Stimulated activated naive B cell treated with anti-CD40 and anti-IgM and Interleukin-4, amounts not matched to agents 10 μg/mL and 1 μg/mL and 100 μg/mL, for 72 hours (primary cell): ENCODE results near the gene FOXL3.
A peak's percentile ranks its signal among the peaks of the same experiment; 100 is the strongest.
"Not testable (repeated sequence)": the region's sequence is repeated elsewhere in the genome, so short reads cannot be mapped to it uniquely, and the experiment has no call there.

Source experiments
- ATAC-seq, 2 donors: fragments of 150-1000 bp; cut with Tn5 transposase; replicated peaks; 2 replicates each; pipeline ENCODE4 v1.10.0; 2021; ENCODE audit warnings: moderate library complexity in 1 of 2
- DNase-seq: peaks from one replicate; pipeline ENCODE4 v3.0.0; 2021
- H3K27ac Mint-ChIP-seq: one replicate; pipeline ENCODE4 v1.8.0; 2022; ENCODE audit warnings: mild to moderate bottlenecking, mixed read lengths
- H3K27me3 Mint-ChIP-seq, 2 donors: one replicate each; pipeline ENCODE4 v1.8.0; 2022; ENCODE audit warnings: mixed read lengths in 2 of 2
- H3K36me3 Mint-ChIP-seq, 2 donors: one replicate each; pipeline ENCODE4 v1.8.0; 2022; ENCODE audit warnings: mixed read lengths in 2 of 2, mild to moderate bottlenecking in 1 of 2
- H3K4me1 Mint-ChIP-seq, 2 donors: one replicate each; pipeline ENCODE4 v1.8.0; 2022; ENCODE audit warnings: mixed read lengths in 2 of 2, mild to moderate bottlenecking in 1 of 2
- H3K4me3 Mint-ChIP-seq, 2 donors: one replicate each; pipeline ENCODE4 v1.8.0; 2022; ENCODE audit warnings: mild to moderate bottlenecking in 2 of 2, mixed read lengths in 2 of 2, moderate library complexity in 1 of 2
- H3K9me3 Mint-ChIP-seq, 2 donors: one replicate each; pipeline ENCODE4 v1.8.0; 2022; ENCODE audit warnings: mixed read lengths in 2 of 2, mild to moderate bottlenecking in 1 of 2

Gene FOXL3

DNA sequence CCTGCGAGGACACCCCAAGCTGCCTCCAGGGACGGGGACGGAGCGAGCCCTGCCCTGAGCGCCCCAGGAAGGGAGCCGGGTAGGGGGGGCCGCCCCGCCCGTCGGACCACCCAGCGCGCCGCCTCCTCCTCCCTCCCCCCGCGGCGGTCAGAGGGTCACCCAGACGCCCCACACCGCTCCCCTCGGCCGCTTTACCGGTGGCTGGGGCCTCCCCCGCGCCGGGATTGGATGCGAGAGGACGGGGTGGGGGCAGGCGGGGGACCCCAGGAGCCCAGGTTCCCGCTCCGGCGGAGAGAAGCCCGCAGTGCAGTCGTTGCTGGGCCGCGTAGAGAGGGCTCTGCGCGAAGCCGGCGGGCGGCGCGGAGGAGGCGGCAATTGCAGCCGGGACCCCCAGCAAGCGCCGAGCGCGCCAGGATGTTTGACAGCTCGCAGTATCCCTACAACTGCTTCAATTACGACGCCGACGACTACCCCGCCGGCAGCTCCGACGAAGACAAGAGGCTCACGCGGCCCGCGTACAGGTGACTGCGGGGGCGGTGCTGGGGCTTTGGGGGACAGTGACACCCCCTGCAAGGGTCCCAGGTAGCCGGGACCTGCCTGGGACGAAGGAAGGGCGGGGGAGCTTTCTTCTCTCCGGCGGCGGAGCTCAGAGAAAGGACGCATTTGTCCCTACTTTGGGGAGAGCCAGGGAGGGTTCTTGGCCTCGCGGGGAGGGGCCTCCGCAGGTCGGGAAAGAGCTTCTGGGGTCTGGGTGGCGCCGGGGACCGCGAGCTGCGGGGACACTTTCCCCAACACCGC is at the start of gene FOXL3:
FOXL3 (plus strand) TSS at position 415 of the 798 bp plus-strand sequence; CDS start at position 415, 0 bp downstream.
- H3K36me3 Mint-ChIP-seq, result no peaks in the 10 kb centered on the region
- H3K4me3 Mint-ChIP-seq, result no peak within 1 kb of the TSS
- no peak for DNase-seq
- H3K9me3 Mint-ChIP-seq, result no peaks in the 10 kb centered on the region
- no peaks in the 10 kb centered on the region for H3K4me1 Mint-ChIP-seq
- no peak for ATAC-seq
- H3K27me3 Mint-ChIP-seq, result peaks cover 50 to 64% of the 10 kb centered on the region in 2 donors
- H3K27ac Mint-ChIP-seq, result no peak within 1 kb of the TSS

DNA sequence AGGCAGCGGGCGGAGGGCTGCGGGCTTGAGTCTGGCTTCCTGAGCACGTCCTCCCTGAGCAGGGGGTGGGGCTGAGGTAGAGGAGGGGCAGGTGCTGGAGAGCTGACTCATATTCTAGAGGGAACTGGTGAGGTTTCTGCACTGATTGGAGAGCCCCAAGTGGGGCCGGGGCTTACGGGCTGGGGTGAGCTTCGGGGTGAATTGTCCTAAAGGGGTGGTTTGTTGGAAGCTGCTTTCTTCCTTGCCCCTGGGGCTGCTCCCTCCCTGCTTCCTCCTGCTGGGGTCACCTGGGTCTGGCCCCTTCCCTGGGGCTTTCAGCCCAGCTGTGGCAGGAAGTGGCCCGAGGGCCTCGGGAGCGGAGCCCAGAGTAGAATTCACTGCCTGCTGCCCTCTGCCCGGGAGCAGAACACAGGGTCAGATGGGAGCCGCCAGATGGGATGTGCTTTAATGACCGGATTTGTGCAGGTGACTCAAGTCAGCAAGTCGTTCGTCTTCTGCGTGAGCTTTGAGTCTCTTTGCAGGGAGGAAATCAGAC is 49.0 kb upstream of the FOXL3 start:
- no peak for DNase-seq
- Mint-ChIP-seq H3K27ac (no peak overlapping the region), H3K9me3 (no peaks in the 10 kb centered on the region)

GRCh38 chr7:241513-241912 is 48.5 kb upstream of the FOXL3 start:
- H3K4me1 Mint-ChIP-seq, result no peaks in the 10 kb centered on the region
- H3K27ac Mint-ChIP-seq, result no peak overlapping the region
- no peaks in the 10 kb centered on the region for H3K36me3 Mint-ChIP-seq
- H3K4me3 Mint-ChIP-seq, result no peak overlapping the region
- no peaks in the 10 kb centered on the region for H3K9me3 Mint-ChIP-seq
- peaks cover 0 to 2% of the 10 kb centered on the region in 2 donors for H3K27me3 Mint-ChIP-seq
- DNase-seq (no peak), ATAC-seq (no peak)

More for the DNA sequence above, 49.0 kb upstream of the FOXL3 start:
- no peaks in the 10 kb centered on the region for H3K4me1 Mint-ChIP-seq
- no peaks in the 10 kb centered on the region for H3K36me3 Mint-ChIP-seq
- ATAC-seq, result peak; percentile 54 to 56
- H3K4me3 Mint-ChIP-seq, result no peak overlapping the region
- H3K27me3 Mint-ChIP-seq, result no peaks in the 10 kb centered on the region

GRCh38 chr7:242826-243579 is 47.0 kb upstream of the FOXL3 start:
- H3K27ac Mint-ChIP-seq, ATAC-seq, H3K27me3 Mint-ChIP-seq, H3K4me3 Mint-ChIP-seq, H3K36me3 Mint-ChIP-seq, H3K4me1 Mint-ChIP-seq, H3K9me3 Mint-ChIP-seq, DNase-seq: not testable (repeated sequence)

DNA sequence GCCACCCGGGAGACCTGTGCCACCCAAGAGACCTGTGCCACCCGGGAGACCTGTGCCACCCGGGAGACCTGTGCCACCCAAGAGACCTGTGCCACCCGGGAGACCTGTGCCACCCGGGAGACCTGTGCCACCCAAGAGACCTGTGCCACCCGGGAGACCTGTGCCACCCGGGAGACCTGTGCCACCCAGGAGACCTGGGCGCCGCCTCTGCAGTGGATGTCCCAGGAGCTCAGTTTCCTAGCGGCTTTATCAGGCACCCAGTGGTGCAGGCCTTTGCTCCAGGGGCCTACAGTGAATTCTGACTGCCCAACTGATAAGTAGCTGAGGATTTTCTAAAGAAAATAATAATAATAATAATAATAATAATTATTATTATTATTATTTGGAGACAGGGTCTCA is 46.4 kb upstream of the FOXL3 start:
- not testable (repeated sequence) for DNase-seq, H3K27me3 Mint-ChIP-seq, H3K4me3 Mint-ChIP-seq, H3K4me1 Mint-ChIP-seq, H3K9me3 Mint-ChIP-seq, H3K27ac Mint-ChIP-seq, ATAC-seq, H3K36me3 Mint-ChIP-seq

GRCh38 chr7:244974-245373 is 45.0 kb upstream of the FOXL3 start:
- Mint-ChIP-seq H3K27ac (no peak overlapping the region), H3K9me3 (no peaks in the 10 kb centered on the region), H3K4me3 (no peak overlapping the region), H3K27me3 (peaks cover 0 to 3% of the 10 kb centered on the region in 2 donors), H3K36me3 (no peaks in the 10 kb centered on the region), H3K4me1 (no peaks in the 10 kb centered on the region)
- ATAC-seq, result no peak
- DNase-seq, result no peak

- DNase-seq (no peak), ATAC-seq (no peak)
- Mint-ChIP-seq H3K4me1 (no peaks in the 10 kb centered on the region), H3K27me3 (peaks cover 0 to 3% of the 10 kb centered on the region in 2 donors), H3K36me3 (no peaks in the 10 kb centered on the region), H3K27ac (no peak overlapping the region), H3K9me3 (no peaks in the 10 kb centered on the region), H3K4me3 (no peak overlapping the region)
These were observed 44.2 kb upstream of the FOXL3 start for GRCh38 chr7:245574-246295.

DNA sequence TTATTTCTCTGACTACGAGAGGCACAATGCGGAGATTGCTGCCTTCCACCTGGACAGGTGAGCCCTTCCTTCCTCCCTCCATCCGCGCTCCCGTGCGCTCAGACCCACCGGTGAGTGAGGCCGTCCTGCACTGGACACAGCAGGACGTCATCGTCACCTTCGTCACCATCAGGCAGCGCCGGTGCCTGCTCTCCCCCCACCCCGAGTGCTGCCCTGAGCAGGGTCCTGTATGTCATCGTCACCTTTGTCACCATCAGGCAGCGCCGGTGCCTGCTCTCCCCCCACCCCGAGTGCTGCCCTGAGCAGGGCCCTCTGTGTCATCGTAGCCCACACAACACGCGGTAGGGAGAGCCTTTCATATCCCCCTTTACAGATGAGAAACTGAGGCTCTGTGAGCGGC is 43.5 kb upstream of the FOXL3 start:
- H3K27me3 Mint-ChIP-seq, result peaks cover 0 to 3% of the 10 kb centered on the region in 2 donors
- DNase-seq, result no peak
- H3K9me3 Mint-ChIP-seq, result no peaks in the 10 kb centered on the region
- ATAC-seq, result no peak
- H3K4me3 Mint-ChIP-seq, result no peak overlapping the region
- H3K36me3 Mint-ChIP-seq, result no peaks in the 10 kb centered on the region
- H3K4me1 Mint-ChIP-seq, result no peaks in the 10 kb centered on the region
- H3K27ac Mint-ChIP-seq, result no peak overlapping the region

DNA sequence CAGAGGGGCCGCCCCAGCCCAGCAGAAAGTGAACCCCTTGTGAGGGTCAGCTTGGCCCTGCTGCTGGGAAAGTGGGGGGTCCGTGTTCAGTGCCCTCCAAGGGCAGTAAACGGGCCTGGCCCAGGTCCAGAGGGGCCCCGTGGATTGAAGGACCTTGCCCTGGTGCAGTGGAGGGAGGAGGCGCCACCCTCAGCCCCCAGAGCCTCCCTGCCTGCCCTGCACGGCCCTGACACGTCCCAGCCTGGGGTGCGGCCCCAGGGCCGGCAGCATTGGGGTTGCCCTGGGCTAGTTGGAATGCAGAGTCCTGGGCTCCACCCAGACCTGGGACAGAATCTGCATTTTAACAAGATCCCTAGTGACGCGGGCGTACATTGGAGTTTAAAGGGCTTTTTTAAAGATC is 42.8 kb upstream of the FOXL3 start:
- ATAC-seq, result no peak
- no peak overlapping the region for H3K27ac Mint-ChIP-seq
- no peak overlapping the region for H3K4me3 Mint-ChIP-seq
- no peaks in the 10 kb centered on the region for H3K9me3 Mint-ChIP-seq
- H3K27me3 Mint-ChIP-seq, result peaks cover 0 to 3% of the 10 kb centered on the region in 2 donors
- H3K36me3 Mint-ChIP-seq, result no peaks in the 10 kb centered on the region
- H3K4me1 Mint-ChIP-seq, result no peaks in the 10 kb centered on the region
- no peak for DNase-seq

GRCh38 chr7:247636-248035 is 42.3 kb upstream of the FOXL3 start:
- Mint-ChIP-seq H3K4me3 (no peak overlapping the region), H3K4me1 (no peaks in the 10 kb centered on the region), H3K36me3 (no peaks in the 10 kb centered on the region), H3K27ac (no peak overlapping the region), H3K9me3 (no peaks in the 10 kb centered on the region), H3K27me3 (peaks cover 0 to 3% of the 10 kb centered on the region in 2 donors)
- no peak for ATAC-seq
- DNase-seq, result no peak

- H3K27ac Mint-ChIP-seq, result no peak overlapping the region
- DNase-seq (no peak), ATAC-seq (no peak)
- H3K4me3 Mint-ChIP-seq, result no peak overlapping the region
- H3K36me3 Mint-ChIP-seq, result no peaks in the 10 kb centered on the region
- no peaks in the 10 kb centered on the region for H3K4me1 Mint-ChIP-seq
- H3K27me3 Mint-ChIP-seq, result peaks cover 0 to 3% of the 10 kb centered on the region in 2 donors
- no peaks in the 10 kb centered on the region for H3K9me3 Mint-ChIP-seq
These were observed 41.1 kb upstream of the FOXL3 start for GRCh38 chr7:248732-249435.

DNA sequence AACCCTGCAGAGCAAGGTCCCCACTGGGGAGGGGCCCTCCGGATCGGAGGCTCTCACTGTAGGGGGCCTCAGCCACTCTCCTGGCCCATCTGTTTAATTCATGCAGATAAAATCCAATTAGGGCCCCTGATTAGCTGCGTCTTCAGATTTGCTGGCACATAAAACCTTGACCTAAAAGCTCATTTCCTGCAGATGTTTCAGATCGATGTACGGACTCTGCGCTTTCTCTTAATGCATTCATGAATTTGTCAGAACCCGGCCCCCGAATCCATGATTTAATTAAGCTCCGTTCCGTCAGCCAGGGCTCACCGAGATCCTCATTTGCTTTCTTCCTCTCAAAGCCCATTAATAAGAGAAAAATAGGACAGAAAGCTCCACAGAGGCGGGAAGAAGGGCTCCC is 40.0 kb upstream of the FOXL3 start:
- Mint-ChIP-seq H3K9me3 (no peaks in the 10 kb centered on the region), H3K4me3 (no peak overlapping the region), H3K27me3 (peaks cover 0 to 3% of the 10 kb centered on the region in 2 donors), H3K4me1 (no peaks in the 10 kb centered on the region), H3K27ac (no peak overlapping the region), H3K36me3 (no peaks in the 10 kb centered on the region)
- DNase-seq (no peak), ATAC-seq (no peak)

- Mint-ChIP-seq H3K4me1 (no peaks in the 10 kb centered on the region), H3K9me3 (no peaks in the 10 kb centered on the region), H3K36me3 (no peaks in the 10 kb centered on the region), H3K27me3 (peaks cover 0 to 3% of the 10 kb centered on the region in 2 donors), H3K4me3 (no peak overlapping the region), H3K27ac (no peak overlapping the region)
- no peak for DNase-seq
- no peak for ATAC-seq
These were observed 39.4 kb upstream of the FOXL3 start for GRCh38 chr7:250523-250922.

DNA sequence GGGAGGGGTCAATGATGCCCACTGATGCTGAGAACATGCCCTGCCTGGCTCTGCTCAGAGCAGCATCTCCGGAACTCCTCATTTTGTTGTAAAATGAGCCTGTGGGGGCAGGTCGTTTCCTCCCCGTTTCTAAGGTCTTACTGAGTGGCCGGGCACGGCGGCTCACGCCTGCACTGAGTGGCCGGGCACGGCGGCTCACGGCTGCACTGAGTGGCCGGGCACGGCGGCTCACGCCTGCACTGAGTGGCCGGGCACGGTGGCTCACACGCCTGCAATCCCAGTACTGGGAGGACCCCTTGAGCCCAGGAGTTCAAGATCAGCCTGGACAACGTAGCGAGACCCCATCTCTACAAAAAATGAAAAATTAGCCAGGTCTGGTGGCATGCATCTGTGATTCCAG is 39.0 kb upstream of the FOXL3 start:
- Mint-ChIP-seq H3K9me3 (no peaks in the 10 kb centered on the region), H3K36me3 (no peaks in the 10 kb centered on the region), H3K4me1 (no peaks in the 10 kb centered on the region), H3K27ac (no peak overlapping the region), H3K27me3 (peaks cover 0 to 3% of the 10 kb centered on the region in 2 donors), H3K4me3 (no peak overlapping the region)
- ATAC-seq, result no peak
- DNase-seq, result no peak
